ENCODE measurements around the gene INO80.

Gene INO80

DNA sequence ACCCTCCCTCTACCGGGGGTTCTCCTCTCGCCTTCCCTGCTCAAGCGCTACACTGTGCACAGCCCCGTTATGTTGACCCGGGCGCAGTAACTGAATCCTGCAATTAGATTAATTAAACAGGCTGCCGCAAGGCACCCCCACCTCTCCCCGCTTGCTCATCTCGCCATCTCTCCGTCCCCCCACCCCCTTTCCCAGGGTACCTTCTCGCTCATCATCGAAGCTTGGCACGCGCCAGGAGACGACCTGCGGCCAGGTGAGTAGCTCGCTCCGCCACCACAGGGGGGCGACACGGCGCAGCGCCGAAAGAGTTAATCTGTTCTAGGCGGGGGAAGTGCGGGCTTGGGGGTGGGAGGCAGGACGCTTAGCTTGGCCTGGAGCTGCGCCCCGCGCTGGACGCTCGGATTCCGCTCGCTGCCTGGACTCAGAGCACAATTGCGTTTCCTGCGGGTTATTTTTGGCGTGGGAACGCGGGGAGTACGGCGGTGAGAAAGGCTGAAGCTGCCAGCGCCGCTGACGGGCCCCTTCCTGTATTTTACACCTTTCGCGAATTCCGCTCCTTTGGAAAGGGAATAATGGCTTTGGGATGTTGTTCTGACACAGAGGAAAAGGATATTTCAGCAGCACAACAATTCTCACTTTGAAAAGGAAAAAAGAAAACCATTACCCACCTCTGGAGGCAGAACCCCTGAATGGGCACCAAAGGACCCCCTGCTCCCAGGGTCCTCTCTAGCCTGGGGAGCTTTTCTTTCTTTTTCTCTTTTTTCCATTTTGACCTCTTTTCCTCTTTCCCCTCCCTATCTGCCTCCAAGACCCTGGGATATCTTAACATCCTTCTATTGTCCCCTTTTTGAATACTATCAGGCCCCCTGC lies 185.4 kb downstream of the INO80 start:
- DNase-seq (ENCODE audit: low read depth in 2 of 2) = no peak

DNA sequence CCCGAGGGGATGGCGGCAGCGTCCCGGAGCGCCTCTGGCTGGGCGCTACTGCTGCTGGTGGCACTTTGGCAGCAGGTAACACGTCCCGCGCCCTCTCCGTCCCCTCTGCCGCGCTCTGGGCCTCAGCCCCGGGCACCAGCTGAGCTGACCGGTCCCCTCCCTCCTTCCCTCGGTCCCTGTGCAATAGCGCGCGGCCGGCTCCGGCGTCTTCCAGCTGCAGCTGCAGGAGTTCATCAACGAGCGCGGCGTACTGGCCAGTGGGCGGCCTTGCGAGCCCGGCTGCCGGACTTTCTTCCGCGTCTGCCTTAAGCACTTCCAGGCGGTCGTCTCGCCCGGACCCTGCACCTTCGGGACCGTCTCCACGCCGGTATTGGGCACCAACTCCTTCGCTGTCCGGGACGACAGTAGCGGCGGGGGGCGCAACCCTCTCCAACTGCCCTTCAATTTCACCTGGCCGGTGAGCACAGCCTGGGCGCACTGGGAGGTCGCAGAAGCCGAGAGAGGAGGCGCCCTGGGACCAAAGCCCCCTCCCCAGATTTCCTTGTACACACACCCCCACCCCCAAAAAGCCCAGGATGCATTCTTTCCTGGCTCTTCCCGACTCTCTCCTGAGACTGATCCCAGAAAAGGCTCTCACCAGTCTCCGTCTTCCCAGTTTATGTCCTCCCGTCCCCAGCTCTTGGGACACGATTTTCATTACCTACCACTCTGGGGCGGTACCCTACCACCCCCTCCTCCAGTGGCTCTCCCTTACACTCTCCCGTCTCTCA lies 186.2 kb downstream of the INO80 start:
- no peak for DNase-seq (ENCODE audit: low read depth in 2 of 2)
